Naive thymus-derived CD8-positive, alpha-beta T cell (primary cell): ENCODE measurements around the gene LAMA5. TPM values are rescaled to one million over a fixed set of nuclear protein-coding genes. Genes with fewer than 3 reads are reported as not detected.

Experiments
- ATAC-seq, 2 donors: fragments of 150-1000 bp; cut with Tn5 transposase in 1 of 2; sonication (Bioruptor Pico), chemical (Tn5 transposase) in 1 of 2; 1 replicate in 1 of 2; 2 replicates in 1 of 2; pipeline ENCODE4 v1.10.0; 2021; ENCODE audit warnings: mild to moderate bottlenecking in 2 of 2, moderate library complexity in 2 of 2
- POLR2A ChIA-PET: fragments of 350-600 bp; sonication (Branson Sonifier 250); formaldehyde crosslinking; loops from one replicate; lab custom pipeline; 2021; ENCODE audit warnings: antibody characterized with exemption; lab: Charles Lee
- DNase-seq, 10 donors: peaks; one replicate each; pipeline versions ENCODE4 v3.0.0 to v3.0.0-alpha.2; 2020 to 2022
- H3K27ac Mint-ChIP-seq, 10 donors: one replicate each; pipeline ENCODE4 v1.8.0; 2020 to 2022; ENCODE audit warnings: mild to moderate bottlenecking in 10 of 10, mixed read lengths in 10 of 10, moderate library complexity in 4 of 10, inconsistent platforms in 1 of 10
- H3K27me3 Mint-ChIP-seq, 5 donors: one replicate each; pipeline ENCODE4 v1.8.0; 2021 to 2022; ENCODE audit warnings: mixed read lengths in 5 of 5
- H3K36me3 Mint-ChIP-seq, 3 donors: one replicate each; pipeline ENCODE4 v1.8.0; 2020 to 2022; ENCODE audit warnings: mixed read lengths in 3 of 3, mild to moderate bottlenecking in 2 of 3, inconsistent platforms in 1 of 3
- H3K4me1 Mint-ChIP-seq, 4 donors: one replicate each; pipeline ENCODE4 v1.8.0; 2021 to 2022; ENCODE audit warnings: mixed read lengths in 4 of 4
- H3K4me3 Mint-ChIP-seq, 10 donors: one replicate each; pipeline ENCODE4 v1.8.0; 2020 to 2022; ENCODE audit warnings: mild to moderate bottlenecking in 10 of 10, mixed read lengths in 10 of 10, moderate library complexity in 6 of 10, inconsistent platforms in 1 of 10
- H3K9me3 Mint-ChIP-seq, 9 donors: one replicate each; pipeline ENCODE4 v1.8.0; 2020 to 2022; ENCODE audit warnings: mixed read lengths in 9 of 9, mild to moderate bottlenecking in 3 of 9, inconsistent platforms in 1 of 9, moderate library complexity in 1 of 9
- polyA plus RNA-seq, 3 donors: library from polyadenylated mRNA; unstranded; fragments of 300-500 nt; fragmentation: Illumina TruSeq; gene quantifications; one replicate each; pipeline ENCODE4 v1.2.3, GENCODE V29; 2021
- total RNA-seq, 8 experiments: library from RNA in 2 of 8; stranded (reverse) in 2 of 8; gene quantifications; one replicate each; pipeline ENCODE4 v1.2.3 and lab custom pipeline; 2021 to 2026

The LAMA5 gene
- total and polyA plus RNA-seq, 5 experiments from 2014 or later = 0.27 to 4.0 (median 2.5) TPM; not detected in 2

GRCh38 chr20:62391165-62392076 lies 24.3 kb upstream of the LAMA5 start:
- no peaks in the 10 kb centered on the region for H3K27me3 Mint-ChIP-seq

GRCh38 chr20:62390317-62391164 lies 23.4 kb upstream of the LAMA5 start:
- H3K4me3 Mint-ChIP-seq = peak overlapping the region in 1 of 10 donors; percentile 41

More at GRCh38 chr20:62391165-62392076, 24.3 kb upstream of the LAMA5 start:
- Mint-ChIP-seq H3K9me3 (no peaks in the 10 kb centered on the region), H3K4me3 (no peak overlapping the region), H3K27ac (peak overlapping the region in 1 of 10 donors; percentile 63), H3K36me3 (peaks cover 0 to 27% (median 0%) of the 10 kb centered on the region in 3 donors), H3K4me1 (peaks cover 8 to 35% (median 22%) of the 10 kb centered on the region in 4 donors)
- ATAC-seq (no peak), DNase-seq (no peak)
- POLR2A ChIA-PET = no interaction called here

GRCh38 chr20:62389601-62390087 lies 22.5 kb upstream of the LAMA5 start:
- no peaks in the 10 kb centered on the region for H3K27me3 Mint-ChIP-seq
- ATAC-seq = no peak
- peak overlapping the region in 1 of 10 donors; percentile 92 for H3K4me3 Mint-ChIP-seq
- peak overlapping the region in 3 of 10 donors; percentile 57 to 94 (median 75) for H3K27ac Mint-ChIP-seq
- peaks cover 17 to 51% (median 38%) of the 10 kb centered on the region in 4 donors for H3K4me1 Mint-ChIP-seq
- peaks cover 0 to 27% (median 0%) of the 10 kb centered on the region in 3 donors for H3K36me3 Mint-ChIP-seq
- POLR2A ChIA-PET = no interaction called here
- H3K9me3 Mint-ChIP-seq = no peaks in the 10 kb centered on the region
- DNase-seq = no peak

More at GRCh38 chr20:62390317-62391164, 23.4 kb upstream of the LAMA5 start:
- peaks cover 11 to 43% (median 30%) of the 10 kb centered on the region in 4 donors for H3K4me1 Mint-ChIP-seq
- no peaks in the 10 kb centered on the region for H3K27me3 Mint-ChIP-seq
- H3K27ac Mint-ChIP-seq = peak overlapping the region in 4 of 10 donors; percentile 4 to 63 (median 45)
- POLR2A ChIA-PET = no interaction called here
- no peak for ATAC-seq
- H3K9me3 Mint-ChIP-seq = no peaks in the 10 kb centered on the region
- DNase-seq = no peak
- peaks cover 0 to 27% (median 0%) of the 10 kb centered on the region in 3 donors for H3K36me3 Mint-ChIP-seq

GRCh38 chr20:62388839-62389600 lies 21.9 kb upstream of the LAMA5 start:
- Mint-ChIP-seq H3K27me3 (no peaks in the 10 kb centered on the region), H3K4me1 (peaks cover 18 to 56% (median 39%) of the 10 kb centered on the region in 4 donors), H3K36me3 (peaks cover 0 to 27% (median 0%) of the 10 kb centered on the region in 3 donors), H3K9me3 (no peaks in the 10 kb centered on the region), H3K4me3 (peak overlapping the region; percentile 36 to 95 (median 90)), H3K27ac (peak overlapping the region in 8 of 10 donors; percentile 40 to 95 (median 72))
- POLR2A ChIA-PET = no interaction called here
- DNase-seq (no peak), ATAC-seq (no peak)

- ATAC-seq (no peak), DNase-seq (no peak)
- Mint-ChIP-seq H3K27me3 (no peaks in the 10 kb centered on the region), H3K4me1 (peaks cover 18 to 62% (median 43%) of the 10 kb centered on the region in 4 donors), H3K36me3 (peaks cover 0 to 27% (median 0%) of the 10 kb centered on the region in 3 donors), H3K4me3 (peak overlapping the region; percentile 88 to 95 (median 90)), H3K27ac (peak overlapping the region; percentile 63 to 96 (median 94)), H3K9me3 (no peaks in the 10 kb centered on the region)
- POLR2A ChIA-PET = no interaction called here
These were observed 21.0 kb upstream of the LAMA5 start for GRCh38 chr20:62387933-62388635.

GRCh38 chr20:62387219-62387913 lies 20.3 kb upstream of the LAMA5 start:
- peak; percentile 39 to 55 for ATAC-seq
- peak overlapping the region; percentile 74 to 96 (median 94) for H3K27ac Mint-ChIP-seq
- peak in 3 of 10 donors; percentile 26 to 75 (median 42) for DNase-seq
- POLR2A ChIA-PET = interaction anchor here (0.6 to 1.7 kb wide), 10 partner anchors 14 to 321 kb away, joined by 3 to 6 read pairs (median 4); partner anchors contain the start of genes ADRM1 and CABLES2
- peak overlapping the region; percentile 88 to 95 (median 90) for H3K4me3 Mint-ChIP-seq
- peaks cover 22 to 68% (median 50%) of the 10 kb centered on the region in 4 donors for H3K4me1 Mint-ChIP-seq
- H3K9me3 Mint-ChIP-seq = peaks cover 0 to 2% (median 0%) of the 10 kb centered on the region in 9 donors
- no peaks in the 10 kb centered on the region for H3K27me3 Mint-ChIP-seq
- peaks cover 0 to 27% (median 0%) of the 10 kb centered on the region in 3 donors for H3K36me3 Mint-ChIP-seq

- Mint-ChIP-seq H3K4me1 (peaks cover 28 to 75% (median 55%) of the 10 kb centered on the region in 4 donors), H3K27ac (peak within 1 kb of the TSS; percentile 85 to 96 (median 94)), H3K36me3 (peaks cover 3 to 33% (median 6%) of the 10 kb centered on the region in 3 donors), H3K4me3 (peak within 1 kb of the TSS; percentile 88 to 95 (median 90)), H3K27me3 (no peaks in the 10 kb centered on the region), H3K9me3 (peaks cover 0 to 10% (median 0%) of the 10 kb centered on the region in 9 donors)
- peak; percentile 90 for ATAC-seq
- POLR2A ChIA-PET = interaction anchor here (0.6 to 1.7 kb wide), 11 partner anchors 15 to 320 kb away, joined by 3 to 6 read pairs (median 4); partner anchors contain the start of genes ADRM1 and CABLES2
- peak; percentile 88 to 96 (median 92) for DNase-seq
These were observed 19.5 kb upstream of the LAMA5 start, which contains the start of gene RPS21 for GRCh38 chr20:62386383-62387218. Gene RPS21 (plus strand): TSS chr20:62387103. CDS start chr20:62387339, 236 bp downstream.

- Mint-ChIP-seq H3K4me1 (peaks cover 22 to 46% (median 38%) of the 10 kb centered on the region in 4 donors), H3K9me3 (peaks cover 0 to 12% (median 0%) of the 10 kb centered on the region in 9 donors), H3K4me3 (peak overlapping the region in 5 of 10 donors; percentile 4 to 66 (median 11)), H3K27ac (peak overlapping the region; percentile 2 to 93 (median 88)), H3K27me3 (no peaks in the 10 kb centered on the region), H3K36me3 (peaks cover 3 to 7% (median 6%) of the 10 kb centered on the region in 3 donors)
- peak; percentile 66 to 70 for ATAC-seq
- POLR2A ChIA-PET = no interaction called here
- DNase-seq = peak; percentile 67 to 87 (median 74)
These were observed 15.4 kb upstream of the LAMA5 start for GRCh38 chr20:62382306-62383198.

GRCh38 chr20:62381842-62382241 lies 14.7 kb upstream of the LAMA5 start:
- Mint-ChIP-seq H3K9me3 (peaks cover 0 to 12% (median 0%) of the 10 kb centered on the region in 9 donors), H3K36me3 (peaks cover 3 to 6% (median 6%) of the 10 kb centered on the region in 3 donors), H3K27me3 (no peaks in the 10 kb centered on the region), H3K4me1 (peaks cover 21 to 41% (median 34%) of the 10 kb centered on the region in 4 donors), H3K4me3 (peak overlapping the region in 1 of 10 donors; percentile 20), H3K27ac (peak overlapping the region in 6 of 10 donors; percentile 2 to 80 (median 20))
- DNase-seq (no peak), ATAC-seq (no peak)
- POLR2A ChIA-PET = no interaction called here
